GM18867 (cell line): Measurements from ENCODE around the gene TCF7L1.
"Not testable (repeated sequence)": the region's sequence is repeated elsewhere in the genome, so short reads cannot be mapped to it uniquely, and the experiment has no call there.

Experiments used
- ATAC-seq: cut with Tn5 transposase; IDR thresholded peaks from one replicate; pipeline ENCODE4 v1.9.1; 2021; ENCODE audit warnings: mild to moderate bottlenecking, moderate library complexity; ENCODE audit not compliant: unreplicated experiment

The TCF7L1 gene

GRCh38 chr2:85312404-85312803 lies 179.2 kb downstream of the TCF7L1 start:
- no peak for ATAC-seq

GRCh38 chr2:85314884-85315242 lies 181.7 kb downstream of the TCF7L1 start:
- no peak for ATAC-seq

GRCh38 chr2:85315921-85316320 lies 182.7 kb downstream of the TCF7L1 start:
- ATAC-seq, result not testable (repeated sequence)

GRCh38 chr2:85318222-85319074 lies 185.3 kb downstream of the TCF7L1 start:
- ATAC-seq, result no peak

- ATAC-seq, result no peak
Observed at GRCh38 chr2:85319796-85320195, 186.6 kb downstream of the TCF7L1 start.

GRCh38 chr2:85323351-85323987 lies 190.3 kb downstream of the TCF7L1 start:
- no peak for ATAC-seq

- not testable (repeated sequence) for ATAC-seq
Observed at GRCh38 chr2:85323988-85324367, 190.8 kb downstream of the TCF7L1 start.

- no peak for ATAC-seq
Observed at GRCh38 chr2:85324639-85325465, 191.7 kb downstream of the TCF7L1 start.

- ATAC-seq, result no peak
Observed at GRCh38 chr2:85325466-85325811, 192.2 kb downstream of the TCF7L1 start.

GRCh38 chr2:85326406-85327159 lies 193.4 kb downstream of the TCF7L1 start:
- ATAC-seq, result peak; percentile 34

- ATAC-seq, result peak; percentile 28
Observed at GRCh38 chr2:85327160-85327821, 194.1 kb downstream of the TCF7L1 start.

GRCh38 chr2:85327822-85328617 lies 194.8 kb downstream of the TCF7L1 start, which contains the start of gene TGOLN2:
TSS of gene TGOLN2 (minus strand) at chr2:85327989. CDS start at chr2:85327962, 27 bp downstream.
- peak; percentile 85 for ATAC-seq

GRCh38 chr2:85329181-85329651 lies 196.0 kb downstream of the TCF7L1 start:
- ATAC-seq, result no peak

GRCh38 chr2:85329701-85330100 lies 196.5 kb downstream of the TCF7L1 start:
- ATAC-seq, result not testable (repeated sequence)

GRCh38 chr2:85330839-85331636 lies 197.8 kb downstream of the TCF7L1 start:
- no peak for ATAC-seq

GRCh38 chr2:85333877-85334276 lies 200.7 kb downstream of the TCF7L1 start:
- not testable (repeated sequence) for ATAC-seq

- no peak for ATAC-seq
Observed at GRCh38 chr2:85334928-85335327, 201.7 kb downstream of the TCF7L1 start.
